SK-N-MC (cell line): ENCODE results near the gene HEPHL1.

ENCODE experiments used
- EZH2 ChIP-seq: fragments of 200-600 bp; sonication (generic); IDR thresholded peaks from one replicate; pipeline ENCODE4 v1.6.1; 2017; ENCODE audit warnings: antibody characterized with exemption
- FOXP2 ChIP-seq: optimal IDR thresholded peaks from 2 replicates; pipeline ENCODE3; 2011; ENCODE audit warnings: mild to moderate bottlenecking, moderate library complexity; ENCODE audit not compliant: insufficient read depth; ENCODE audit errors: extremely low read length, control extremely low read depth
- POLR2AphosphoS5 ChIP-seq: IDR thresholded peaks from 2 replicates; pipeline ENCODE4 v1.6.1; 2012; ENCODE audit warnings: mild to moderate bottlenecking, low read depth, low read length, borderline replicate concordance

DNA sequence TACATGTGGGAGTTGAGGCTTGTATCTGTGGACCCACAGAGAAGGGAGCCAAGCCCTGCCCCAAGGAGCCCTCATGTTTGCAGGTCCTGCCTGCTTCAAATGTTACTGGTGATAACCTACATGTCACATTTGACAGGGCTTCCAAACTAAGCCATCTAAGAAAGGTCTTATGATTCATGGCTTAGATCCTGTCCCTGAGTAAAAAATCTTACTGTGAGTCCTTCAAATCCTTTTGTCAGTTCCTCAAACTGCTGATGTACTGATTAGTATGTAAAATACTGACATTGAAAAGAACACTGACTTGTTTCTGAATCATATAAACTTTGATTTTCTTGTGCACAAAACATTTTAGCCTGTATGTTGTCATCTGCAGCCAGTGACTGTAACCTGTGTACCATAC, 106.5 kb downstream of the HEPHL1 start:
- no peak for TF ChIP-seq POLR2AphosphoS5
- TF ChIP-seq EZH2: no peak
- TF ChIP-seq FOXP2: no peak
